Measurements from ENCODE around the gene DYNC1H1. TPM values are rescaled to one million over a fixed set of nuclear protein-coding genes. Genes with fewer than 3 reads are reported as not detected.

DYNC1H1 gene
- total and polyA plus RNA-seq, 2 experiments from 2014 or later, result 179 to 635 TPM

DNA sequence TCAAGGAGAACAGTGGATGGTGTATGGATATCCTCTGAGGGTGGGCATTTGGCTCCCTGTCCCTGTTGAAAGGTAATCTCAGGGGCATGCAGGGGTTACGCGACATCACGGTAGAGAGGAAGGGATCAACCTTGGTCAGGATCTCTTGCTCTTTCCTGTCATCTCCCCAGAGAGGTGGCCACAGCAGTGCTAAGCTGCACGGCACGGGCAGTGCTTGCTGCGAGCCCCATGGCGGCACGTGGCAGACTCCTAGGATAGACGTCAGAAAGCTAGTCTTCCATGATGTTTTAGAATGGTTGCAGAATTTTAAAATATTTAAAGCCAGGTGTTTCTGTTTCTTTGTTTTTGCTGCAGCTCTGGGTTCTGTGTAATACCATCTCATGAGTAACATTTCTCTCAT, 41.0 kb downstream of the DYNC1H1 start:
- Mint-ChIP-seq H3K9me3 (no peaks in the 10 kb centered on the region), H3K27ac (no peak overlapping the region), H3K27me3 (ENCODE audit: insufficient read depth, low read depth, poor library complexity) (peaks cover 4% of the 10 kb centered on the region), H3K4me1 (no peaks in the 10 kb centered on the region; the same call in 2 of the 3 replicates), H3K4me3 (no peak overlapping the region), H3K36me3 (ENCODE audit: low read depth) (peaks cover 98% of the 10 kb centered on the region)
- H3F3A ChIP-seq (replicated peaks; ENCODE audit: low read depth), result no peaks in the 10 kb centered on the region
- H3K4me3 ChIP-seq, result no peak overlapping the region
- H3K4me2 ChIP-seq, result no peak overlapping the region
- ATAC-seq, result no peak
- H2AFZ ChIP-seq, result no peak overlapping the region
- H3K36me3 ChIP-seq (ENCODE audit: insufficient read depth), result peaks cover 86% of the 10 kb centered on the region
- DNase-seq (ENCODE audit: low spot score), result no peak
- H3K79me2 ChIP-seq (replicated peaks; ENCODE audit: insufficient read depth), result no peaks in the 10 kb centered on the region
- peaks cover 3% of the 10 kb centered on the region; the same call in 1 of the 2 replicates for H4K20me1 ChIP-seq (replicated peaks; ENCODE audit: insufficient read depth)
- H3K27me3 ChIP-seq (ENCODE audit: insufficient read depth), result no peaks in the 10 kb centered on the region
- H3K27ac ChIP-seq (ENCODE audit: low read depth), result no peak overlapping the region
- TF ChIP-seq POLR2AphosphoS5 (IDR thresholded peaks at IDR 0.05; ENCODE audit: low read depth) (no peak), CREB1 (CRISPR knock-in tag; IDR thresholded peaks at IDR 0.05; ENCODE audit: low read depth) (no peak), NANOG (IDR thresholded peaks at IDR 0.05; ENCODE audit: borderline replicate concordance) (no peak), ETS1 (IDR thresholded peaks at IDR 0.05) (no peak), JUNB (IDR thresholded peaks at IDR 0.05; ENCODE audit: unreplicated experiment) (no peak), EZH2 (IDR thresholded peaks at IDR 0.05; ENCODE audit: low read depth, unreplicated experiment) (no peak), ZNF331 (CRISPR knock-in tag; IDR thresholded peaks at IDR 0.05; ENCODE audit: low read depth) (no peak), EZH2phosphoT487 (IDR thresholded peaks at IDR 0.05; ENCODE audit: unreplicated experiment) (no peak), STAT1 (IDR thresholded peaks at IDR 0.05; ENCODE audit: unreplicated experiment) (no peak)
- TF ChIP-seq, protein P1, sequence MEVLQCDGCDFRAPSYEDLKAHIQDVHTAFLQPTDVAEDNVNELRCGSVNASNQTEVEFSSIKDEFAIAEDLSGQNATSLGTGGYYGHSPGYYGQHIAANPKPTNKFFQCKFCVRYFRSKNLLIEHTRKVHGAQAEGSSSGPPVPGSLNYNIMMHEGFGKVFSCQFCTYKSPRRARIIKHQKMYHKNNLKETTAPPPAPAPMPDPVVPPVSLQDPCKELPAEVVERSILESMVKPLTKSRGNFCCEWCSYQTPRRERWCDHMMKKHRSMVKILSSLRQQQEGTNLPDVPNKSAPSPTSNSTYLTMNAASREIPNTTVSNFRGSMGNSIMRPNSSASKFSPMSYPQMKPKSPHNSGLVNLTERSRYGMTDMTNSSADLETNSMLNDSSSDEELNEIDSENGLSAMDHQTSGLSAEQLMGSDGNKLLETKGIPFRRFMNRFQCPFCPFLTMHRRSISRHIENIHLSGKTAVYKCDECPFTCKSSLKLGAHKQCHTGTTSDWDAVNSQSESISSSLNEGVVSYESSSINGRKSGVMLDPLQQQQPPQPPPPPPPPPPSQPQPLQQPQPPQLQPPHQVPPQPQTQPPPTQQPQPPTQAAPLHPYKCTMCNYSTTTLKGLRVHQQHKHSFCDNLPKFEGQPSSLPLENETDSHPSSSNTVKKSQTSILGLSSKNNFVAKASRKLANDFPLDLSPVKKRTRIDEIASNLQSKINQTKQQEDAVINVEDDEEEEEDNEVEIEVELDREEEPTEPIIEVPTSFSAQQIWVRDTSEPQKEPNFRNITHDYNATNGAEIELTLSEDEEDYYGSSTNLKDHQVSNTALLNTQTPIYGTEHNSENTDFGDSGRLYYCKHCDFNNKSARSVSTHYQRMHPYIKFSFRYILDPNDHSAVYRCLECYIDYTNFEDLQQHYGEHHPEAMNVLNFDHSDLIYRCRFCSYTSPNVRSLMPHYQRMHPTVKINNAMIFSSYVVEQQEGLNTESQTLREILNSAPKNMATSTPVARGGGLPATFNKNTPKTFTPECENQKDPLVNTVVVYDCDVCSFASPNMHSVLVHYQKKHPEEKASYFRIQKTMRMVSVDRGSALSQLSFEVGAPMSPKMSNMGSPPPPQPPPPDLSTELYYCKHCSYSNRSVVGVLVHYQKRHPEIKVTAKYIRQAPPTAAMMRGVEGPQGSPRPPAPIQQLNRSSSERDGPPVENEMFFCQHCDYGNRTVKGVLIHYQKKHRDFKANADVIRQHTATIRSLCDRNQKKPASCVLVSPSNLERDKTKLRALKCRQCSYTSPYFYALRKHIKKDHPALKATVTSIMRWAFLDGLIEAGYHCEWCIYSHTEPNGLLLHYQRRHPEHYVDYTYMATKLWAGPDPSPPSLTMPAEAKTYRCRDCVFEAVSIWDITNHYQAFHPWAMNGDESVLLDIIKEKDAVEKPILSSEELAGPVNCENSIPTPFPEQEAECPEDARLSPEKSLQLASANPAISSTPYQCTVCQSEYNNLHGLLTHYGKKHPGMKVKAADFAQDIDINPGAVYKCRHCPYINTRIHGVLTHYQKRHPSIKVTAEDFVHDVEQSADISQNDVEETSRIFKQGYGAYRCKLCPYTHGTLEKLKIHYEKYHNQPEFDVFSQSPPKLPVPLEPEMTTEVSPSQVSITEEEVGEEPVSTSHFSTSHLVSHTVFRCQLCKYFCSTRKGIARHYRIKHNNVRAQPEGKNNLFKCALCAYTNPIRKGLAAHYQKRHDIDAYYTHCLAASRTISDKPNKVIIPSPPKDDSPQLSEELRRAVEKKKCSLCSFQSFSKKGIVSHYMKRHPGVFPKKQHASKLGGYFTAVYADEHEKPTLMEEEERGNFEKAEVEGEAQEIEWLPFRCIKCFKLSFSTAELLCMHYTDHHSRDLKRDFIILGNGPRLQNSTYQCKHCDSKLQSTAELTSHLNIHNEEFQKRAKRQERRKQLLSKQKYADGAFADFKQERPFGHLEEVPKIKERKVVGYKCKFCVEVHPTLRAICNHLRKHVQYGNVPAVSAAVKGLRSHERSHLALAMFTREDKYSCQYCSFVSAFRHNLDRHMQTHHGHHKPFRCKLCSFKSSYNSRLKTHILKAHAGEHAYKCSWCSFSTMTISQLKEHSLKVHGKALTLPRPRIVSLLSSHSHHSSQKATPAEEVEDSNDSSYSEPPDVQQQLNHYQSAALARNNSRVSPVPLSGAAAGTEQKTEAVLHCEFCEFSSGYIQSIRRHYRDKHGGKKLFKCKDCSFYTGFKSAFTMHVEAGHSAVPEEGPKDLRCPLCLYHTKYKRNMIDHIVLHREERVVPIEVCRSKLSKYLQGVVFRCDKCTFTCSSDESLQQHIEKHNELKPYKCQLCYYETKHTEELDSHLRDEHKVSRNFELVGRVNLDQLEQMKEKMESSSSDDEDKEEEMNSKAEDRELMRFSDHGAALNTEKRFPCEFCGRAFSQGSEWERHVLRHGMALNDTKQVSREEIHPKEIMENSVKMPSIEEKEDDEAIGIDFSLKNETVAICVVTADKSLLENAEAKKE (CRISPR knock-in tag; IDR thresholded peaks at IDR 0.05), result no peak
- no peaks in the 10 kb centered on the region for H3K9me2 ChIP-seq (ENCODE audit: insufficient read depth)
- H3K4me1 ChIP-seq (ENCODE audit: insufficient read depth), result no peaks in the 10 kb centered on the region
